CD4-positive, CD25-positive, alpha-beta regulatory T cell (primary cell): ENCODE measurements around the gene ERF. TPM values are rescaled to one million over a fixed set of nuclear protein-coding genes. Genes with fewer than 3 reads are reported as not detected.
A peak's percentile ranks its signal among the peaks of the same experiment; 100 is the strongest.

Experiments
- ATAC-seq, 2 donors: fragments of 150-1000 bp; cut with Tn5 transposase; one replicate each; pipeline ENCODE4 v1.10.0; 2021; ENCODE audit warnings: low read depth in 2 of 2, moderate number of reproducible peaks in 2 of 2, moderate library complexity in 1 of 2
- DNase-seq, 3 donors: peaks; one replicate each; pipeline versions ENCODE4 v3.0.0 to v3.0.0-alpha.2; 2012 to 2022; ENCODE audit warnings: mixed read lengths in 1 of 3
- H3K27ac ChIP-seq: one replicate; pipeline ENCODE4 v1.7.0; 2013; ENCODE audit warnings: mild to moderate bottlenecking, low read length; ENCODE audit not compliant: insufficient read depth, poor library complexity, severe bottlenecking
- H3K27me3 ChIP-seq: one replicate; pipeline ENCODE4 v1.7.0; 2013; ENCODE audit warnings: low read length; ENCODE audit not compliant: control insufficient read depth, insufficient read depth
- H3K36me3 ChIP-seq: one replicate; pipeline ENCODE4 v1.7.0; 2013; ENCODE audit warnings: mild to moderate bottlenecking, low read length, moderate library complexity; ENCODE audit not compliant: control insufficient read depth, insufficient read depth
- H3K4me1 ChIP-seq: 2 replicates; pipeline ENCODE4 v1.7.0; 2013; ENCODE audit warnings: mild to moderate bottlenecking, low read length; ENCODE audit not compliant: insufficient read depth, control insufficient read depth, poor library complexity, severe bottlenecking
- H3K4me3 ChIP-seq: one replicate; pipeline ENCODE4 v1.7.0; 2013; ENCODE audit warnings: low read depth, mild to moderate bottlenecking, low read length, moderate library complexity
- H3K9me3 ChIP-seq, 2 experiments: 1 replicate in 1 of 2; 2 replicates in 1 of 2; pipeline ENCODE4 v1.7.0; 2013; ENCODE audit warnings: low read length in 2 of 2, mild to moderate bottlenecking in 1 of 2, moderate library complexity in 1 of 2; ENCODE audit not compliant: control insufficient read depth in 2 of 2
- H3K27ac Mint-ChIP-seq, 3 donors: one replicate each; pipeline ENCODE4 v1.8.0; 2020 to 2022; ENCODE audit warnings: mild to moderate bottlenecking in 3 of 3, mixed read lengths in 3 of 3, moderate library complexity in 2 of 3
- H3K27me3 Mint-ChIP-seq: one replicate; pipeline ENCODE4 v1.8.0; 2022; ENCODE audit warnings: mild to moderate bottlenecking, mixed read lengths
- H3K36me3 Mint-ChIP-seq: one replicate; pipeline ENCODE4 v1.8.0; 2020; ENCODE audit warnings: mixed read lengths
- H3K4me1 Mint-ChIP-seq, 4 donors: one replicate each; pipeline ENCODE4 v1.8.0; 2020 to 2022; ENCODE audit warnings: mixed read lengths in 4 of 4, mild to moderate bottlenecking in 1 of 4
- H3K4me3 Mint-ChIP-seq, 4 donors: one replicate each; pipeline ENCODE4 v1.8.0; 2020 to 2022; ENCODE audit warnings: mild to moderate bottlenecking in 4 of 4, mixed read lengths in 4 of 4, moderate library complexity in 3 of 4
- H3K9me3 Mint-ChIP-seq, 7 donors: one replicate each; pipeline ENCODE4 v1.8.0; 2020 to 2022; ENCODE audit warnings: mixed read lengths in 7 of 7, mild to moderate bottlenecking in 3 of 7, moderate library complexity in 2 of 7
- polyA plus RNA-seq, 4 donors: library from polyadenylated mRNA; unstranded; fragments of 300-500 nt; fragmentation: Illumina TruSeq; gene quantifications; one replicate each; pipeline ENCODE4 v1.2.3, GENCODE V29; 2021
- total RNA-seq: library from RNA; stranded (reverse); gene quantifications from one replicate; pipeline ENCODE4 v1.2.3, GENCODE V29; 2022

Gene ERF
- total and polyA plus RNA-seq, 5 donors from 2014 or later: 1.4 to 96.4 (median 3.8) TPM

GRCh38 chr19:42290136-42290522, 35.2 kb upstream of the ERF start:
- no peak overlapping the region for H3K4me3 Mint-ChIP-seq
- H3K9me3 ChIP-seq: no peaks in the 10 kb centered on the region
- no peaks in the 10 kb centered on the region for H3K9me3 Mint-ChIP-seq
- no peak for DNase-seq
- no peak overlapping the region for H3K27ac ChIP-seq
- peaks cover 0 to 29% (median 10%) of the 10 kb centered on the region in 4 donors for H3K4me1 Mint-ChIP-seq
- no peak for ATAC-seq
- H3K4me1 ChIP-seq: peaks cover 10% of the 10 kb centered on the region
- no peaks in the 10 kb centered on the region for H3K27me3 ChIP-seq
- H3K27me3 Mint-ChIP-seq: no peaks in the 10 kb centered on the region
- H3K27ac Mint-ChIP-seq: no peak overlapping the region
- H3K36me3 Mint-ChIP-seq: peaks cover 5% of the 10 kb centered on the region
- H3K36me3 ChIP-seq: peaks cover 54% of the 10 kb centered on the region
- H3K4me3 ChIP-seq: no peak overlapping the region

- Histone ChIP-seq H3K27ac (no peak overlapping the region), H3K9me3 (no peaks in the 10 kb centered on the region), H3K27me3 (no peaks in the 10 kb centered on the region), H3K4me1 (peaks cover 15% of the 10 kb centered on the region), H3K36me3 (peaks cover 54% of the 10 kb centered on the region), H3K4me3 (no peak overlapping the region)
- Mint-ChIP-seq H3K27me3 (peaks cover 5% of the 10 kb centered on the region), H3K36me3 (peaks cover 5% of the 10 kb centered on the region), H3K27ac (no peak overlapping the region), H3K4me1 (peaks cover 0 to 34% (median 15%) of the 10 kb centered on the region in 4 donors), H3K9me3 (no peaks in the 10 kb centered on the region), H3K4me3 (no peak overlapping the region)
- ATAC-seq (no peak), DNase-seq (no peak)
Observed at GRCh38 chr19:42289556-42290041, 34.7 kb upstream of the ERF start.

- H3K27me3 ChIP-seq: no peaks in the 10 kb centered on the region
- Mint-ChIP-seq H3K4me3 (peak overlapping the region in 1 of 4 donors; percentile 27), H3K27ac (no peak overlapping the region), H3K36me3 (peaks cover 5% of the 10 kb centered on the region), H3K27me3 (peaks cover 5% of the 10 kb centered on the region), H3K9me3 (no peaks in the 10 kb centered on the region), H3K4me1 (peaks cover 0 to 34% (median 16%) of the 10 kb centered on the region in 4 donors)
- H3K9me3 ChIP-seq: no peaks in the 10 kb centered on the region
- peaks cover 17% of the 10 kb centered on the region for H3K4me1 ChIP-seq
- no peak for DNase-seq
- H3K4me3 ChIP-seq: no peak overlapping the region
- peaks cover 49% of the 10 kb centered on the region for H3K36me3 ChIP-seq
- H3K27ac ChIP-seq: no peak overlapping the region
- no peak for ATAC-seq
Observed at GRCh38 chr19:42288881-42289555, 34.1 kb upstream of the ERF start.

GRCh38 chr19:42288387-42288786, 33.5 kb upstream of the ERF start:
- H3K4me1 ChIP-seq: peaks cover 18% of the 10 kb centered on the region
- Mint-ChIP-seq H3K27ac (no peak overlapping the region), H3K9me3 (no peaks in the 10 kb centered on the region), H3K36me3 (peaks cover 5% of the 10 kb centered on the region), H3K4me3 (peak overlapping the region in 1 of 4 donors; percentile 54), H3K4me1 (peaks cover 0 to 33% (median 16%) of the 10 kb centered on the region in 4 donors), H3K27me3 (peaks cover 5% of the 10 kb centered on the region)
- H3K9me3 ChIP-seq: no peaks in the 10 kb centered on the region
- H3K27ac ChIP-seq: no peak overlapping the region
- H3K36me3 ChIP-seq: peaks cover 43% of the 10 kb centered on the region
- ATAC-seq: no peak
- no peak overlapping the region for H3K4me3 ChIP-seq
- H3K27me3 ChIP-seq: no peaks in the 10 kb centered on the region
- no peak for DNase-seq

GRCh38 chr19:42287827-42288107, 32.8 kb upstream of the ERF start:
- H3K9me3 ChIP-seq: no peaks in the 10 kb centered on the region
- H3K4me3 Mint-ChIP-seq: peak overlapping the region in 2 of 4 donors; percentile 13 to 54
- ATAC-seq: no peak
- peaks cover 39% of the 10 kb centered on the region for H3K36me3 ChIP-seq
- peaks cover 5% of the 10 kb centered on the region for H3K36me3 Mint-ChIP-seq
- H3K4me1 Mint-ChIP-seq: peaks cover 0 to 31% (median 16%) of the 10 kb centered on the region in 4 donors
- H3K9me3 Mint-ChIP-seq: no peaks in the 10 kb centered on the region
- no peak overlapping the region for H3K27ac ChIP-seq
- H3K27me3 ChIP-seq: no peaks in the 10 kb centered on the region
- no peak overlapping the region for H3K27ac Mint-ChIP-seq
- DNase-seq: no peak
- H3K4me1 ChIP-seq: peaks cover 24% of the 10 kb centered on the region
- H3K4me3 ChIP-seq: no peak overlapping the region
- H3K27me3 Mint-ChIP-seq: peaks cover 5% of the 10 kb centered on the region

- Histone ChIP-seq H3K27ac (no peak overlapping the region), H3K27me3 (no peaks in the 10 kb centered on the region), H3K36me3 (peaks cover 39% of the 10 kb centered on the region), H3K4me1 (peaks cover 30% of the 10 kb centered on the region), H3K9me3 (no peaks in the 10 kb centered on the region), H3K4me3 (no peak overlapping the region)
- ATAC-seq (no peak), DNase-seq (no peak)
- Mint-ChIP-seq H3K27ac (no peak overlapping the region), H3K4me1 (peaks cover 0 to 31% (median 19%) of the 10 kb centered on the region in 4 donors), H3K36me3 (peaks cover 5% of the 10 kb centered on the region), H3K4me3 (peak overlapping the region in 1 of 4 donors; percentile 48), H3K27me3 (peaks cover 5% of the 10 kb centered on the region), H3K9me3 (no peaks in the 10 kb centered on the region)
Observed at GRCh38 chr19:42287017-42287826, 32.3 kb upstream of the ERF start.

- Mint-ChIP-seq H3K9me3 (no peaks in the 10 kb centered on the region), H3K27ac (peak overlapping the region in 2 of 3 donors; percentile 32 to 69), H3K4me3 (peak overlapping the region in 3 of 4 donors; percentile 17 to 56 (median 48)), H3K4me1 (peaks cover 0 to 26% (median 17%) of the 10 kb centered on the region in 4 donors), H3K36me3 (peaks cover 1% of the 10 kb centered on the region), H3K27me3 (peaks cover 5% of the 10 kb centered on the region)
- DNase-seq: no peak
- no peak for ATAC-seq
- no peaks in the 10 kb centered on the region for H3K9me3 ChIP-seq
- peaks cover 34% of the 10 kb centered on the region for H3K36me3 ChIP-seq
- H3K4me1 ChIP-seq: peaks cover 37% of the 10 kb centered on the region
- peak overlapping the region; percentile 78 for H3K27ac ChIP-seq
- H3K4me3 ChIP-seq: no peak overlapping the region
- H3K27me3 ChIP-seq: no peaks in the 10 kb centered on the region
Observed at GRCh38 chr19:42286349-42287016, 31.6 kb upstream of the ERF start.
